Endometrial microvascular endothelial cells (primary cell): ENCODE results near the gene ANKRD9. TPM values are rescaled to one million over a fixed set of nuclear protein-coding genes. Genes with fewer than 3 reads are reported as not detected.

Experiments
- in situ Hi-C: cut with HindIII; loops from 2 replicates; pipeline ENCODE4 v1.10.0; 2017; ENCODE audit warnings: low sequenced_read_pairs, low pct_unique_long_range_greater_than_20kb; ENCODE audit errors: inconsistent ontology term
- total RNA-seq: library from RNA; depleted of rRNA; stranded (reverse); fragments of >200 nt; gene quantifications from one replicate; pipeline ENCODE4 v1.2.3, GENCODE V29; 2015; ENCODE audit errors: inconsistent ontology term

Gene ANKRD9
- total RNA-seq, 1 donor from 2014 or later = 16.4 TPM

DNA sequence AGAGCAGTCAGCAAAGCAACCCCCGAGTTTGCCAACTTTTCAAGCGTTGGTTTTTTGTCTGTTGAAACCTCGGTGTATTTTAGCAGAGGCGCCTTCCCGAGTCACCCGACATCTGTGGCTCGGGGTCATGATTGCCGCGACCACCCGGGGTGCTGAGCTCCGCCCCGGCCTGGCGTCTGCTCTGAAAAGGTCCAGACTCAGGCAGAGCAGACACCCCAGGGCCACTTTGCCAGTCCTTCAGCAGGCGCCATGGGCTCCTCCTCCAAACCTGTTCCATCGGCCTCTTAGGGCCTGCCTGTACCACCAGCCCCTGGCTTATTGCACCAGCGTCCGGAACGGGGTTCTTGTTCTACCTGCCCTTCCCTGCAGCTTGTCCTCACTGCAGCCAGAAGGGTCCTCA, 19.1 kb downstream of the ANKRD9 start:
- in situ Hi-C loops = no loop called here

- in situ Hi-C loops = no loop called here
These were observed 22.4 kb downstream of the ANKRD9 start for GRCh38 chr14:102487204-102487577.

DNA sequence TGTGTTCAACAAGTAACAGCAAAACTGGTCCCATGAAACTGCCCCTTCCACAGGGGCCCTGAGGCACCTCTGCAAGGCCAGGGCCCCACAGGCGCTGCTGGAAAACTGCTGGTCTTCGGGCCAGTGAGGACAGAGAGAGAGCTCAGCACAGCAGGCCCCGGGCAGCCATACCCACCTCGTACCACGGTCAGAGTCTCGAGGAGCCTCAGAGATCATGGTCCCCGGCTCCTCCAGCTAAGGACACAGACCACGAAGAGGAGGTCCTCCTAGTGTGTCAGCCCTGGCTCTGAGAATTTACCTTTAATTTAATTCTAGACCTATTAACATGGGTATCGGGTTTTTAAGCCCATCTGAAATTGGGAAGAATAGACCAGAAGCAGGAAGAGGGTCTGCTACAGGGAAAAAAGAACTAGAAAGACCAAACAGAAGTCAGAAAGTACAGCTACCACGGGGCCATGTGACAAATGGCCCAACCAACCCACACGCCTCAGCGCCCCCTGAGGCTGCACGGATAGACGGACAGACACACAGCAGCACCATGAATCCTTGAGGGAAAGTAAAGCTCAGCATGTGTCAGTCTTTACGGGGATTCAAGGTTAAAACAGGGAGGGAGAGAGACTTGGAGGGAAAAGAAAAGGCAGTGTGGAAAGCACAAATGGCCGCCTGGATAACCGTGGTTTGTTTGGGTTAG, 22.9 kb downstream of the ANKRD9 start:
- in situ Hi-C loops = no loop called here

- in situ Hi-C loops = no loop called here
These were observed 23.7 kb downstream of the ANKRD9 start for GRCh38 chr14:102485693-102486512.

DNA sequence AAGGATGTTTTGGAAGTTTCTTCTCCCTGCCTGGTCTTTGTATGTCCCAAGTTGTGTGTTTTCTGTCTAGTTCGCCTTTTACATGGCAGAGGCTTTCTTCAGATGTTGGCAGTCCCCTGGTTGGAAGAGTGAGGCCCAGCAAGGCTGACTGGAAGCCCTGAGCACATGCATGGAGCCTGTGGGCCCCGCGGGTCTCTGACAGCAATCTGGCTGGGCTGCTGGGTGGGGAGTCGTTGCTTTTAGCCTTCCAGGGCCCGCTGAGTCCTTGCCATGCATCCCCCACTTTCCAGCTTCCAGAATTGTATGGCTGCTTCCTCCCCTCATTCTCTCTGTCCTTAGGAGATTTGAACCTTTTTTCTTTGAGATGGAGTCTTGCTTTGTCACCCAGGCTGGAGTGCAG, 25.3 kb downstream of the ANKRD9 start:
- in situ Hi-C loops = no loop called here

GRCh38 chr14:102481791-102482238, 27.8 kb downstream of the ANKRD9 start:
- in situ Hi-C loops = no loop called here

DNA sequence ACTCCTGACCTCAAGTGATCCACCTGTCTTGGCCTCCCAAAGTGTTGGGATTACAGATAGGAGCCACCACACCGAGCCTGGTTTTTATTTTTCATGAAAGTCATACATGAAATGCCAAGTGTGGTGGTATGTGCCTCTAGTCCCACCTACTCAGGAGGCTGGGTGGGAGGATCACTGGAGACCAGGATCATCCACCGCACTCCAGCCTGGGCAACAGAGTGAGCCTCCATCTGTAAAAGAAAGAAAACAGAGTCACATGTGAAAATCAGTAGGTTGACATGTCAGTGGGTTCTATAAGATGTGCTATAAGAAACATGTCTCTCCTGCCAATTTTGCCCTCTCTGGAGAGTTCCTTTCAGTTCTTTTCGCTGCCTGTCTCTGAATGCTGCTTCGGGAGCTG, 28.2 kb downstream of the ANKRD9 start:
- in situ Hi-C loops = no loop called here

DNA sequence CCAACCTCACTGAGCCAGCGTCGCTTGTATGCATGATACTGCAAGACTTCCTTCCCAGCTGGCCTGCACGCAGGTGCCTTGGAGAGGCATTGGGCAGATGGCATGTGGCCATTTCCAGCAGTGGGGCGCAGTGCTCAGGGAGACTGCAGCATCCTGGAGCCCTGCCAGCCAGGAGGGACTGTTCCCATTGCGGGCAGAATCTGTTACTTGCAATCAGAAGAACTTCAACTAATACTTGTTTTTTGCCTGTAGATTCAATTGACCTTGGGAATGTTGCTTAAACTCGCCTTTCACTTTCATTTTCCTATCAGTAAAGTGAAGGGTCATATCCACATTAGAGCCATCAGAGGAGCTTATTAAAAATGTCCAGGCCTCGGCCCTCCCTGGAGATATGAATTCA, 29.8 kb downstream of the ANKRD9 start:
- in situ Hi-C loops = no loop called here

GRCh38 chr14:102479107-102479506, 30.5 kb downstream of the ANKRD9 start:
- in situ Hi-C loops = no loop called here

DNA sequence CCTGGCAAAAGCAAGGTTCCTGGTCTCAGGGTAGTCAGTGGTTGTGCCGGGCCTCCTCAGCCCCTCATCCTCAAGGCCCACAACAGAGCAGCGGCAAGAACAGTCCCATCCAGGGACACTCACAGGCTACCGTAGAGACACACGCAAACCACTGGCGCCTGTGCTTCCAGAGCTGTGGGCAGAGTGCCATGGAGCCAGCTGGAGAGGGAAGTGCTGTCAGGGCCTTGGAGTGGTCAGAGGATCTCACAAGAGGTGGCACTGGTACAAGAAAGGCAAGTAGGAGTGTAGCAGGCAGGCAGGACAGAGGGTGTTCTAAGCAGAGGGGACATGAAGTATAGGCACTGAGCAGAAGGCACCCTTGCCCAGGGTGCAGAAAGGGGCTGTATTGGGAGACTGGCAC, 34.6 kb downstream of the ANKRD9 start:
- in situ Hi-C loops = no loop called here

GRCh38 chr14:102473559-102473958, 36.0 kb downstream of the ANKRD9 start:
- in situ Hi-C loops = no loop called here

- in situ Hi-C loops = no loop called here
These were observed 36.8 kb downstream of the ANKRD9 start for GRCh38 chr14:102472791-102473150.

DNA sequence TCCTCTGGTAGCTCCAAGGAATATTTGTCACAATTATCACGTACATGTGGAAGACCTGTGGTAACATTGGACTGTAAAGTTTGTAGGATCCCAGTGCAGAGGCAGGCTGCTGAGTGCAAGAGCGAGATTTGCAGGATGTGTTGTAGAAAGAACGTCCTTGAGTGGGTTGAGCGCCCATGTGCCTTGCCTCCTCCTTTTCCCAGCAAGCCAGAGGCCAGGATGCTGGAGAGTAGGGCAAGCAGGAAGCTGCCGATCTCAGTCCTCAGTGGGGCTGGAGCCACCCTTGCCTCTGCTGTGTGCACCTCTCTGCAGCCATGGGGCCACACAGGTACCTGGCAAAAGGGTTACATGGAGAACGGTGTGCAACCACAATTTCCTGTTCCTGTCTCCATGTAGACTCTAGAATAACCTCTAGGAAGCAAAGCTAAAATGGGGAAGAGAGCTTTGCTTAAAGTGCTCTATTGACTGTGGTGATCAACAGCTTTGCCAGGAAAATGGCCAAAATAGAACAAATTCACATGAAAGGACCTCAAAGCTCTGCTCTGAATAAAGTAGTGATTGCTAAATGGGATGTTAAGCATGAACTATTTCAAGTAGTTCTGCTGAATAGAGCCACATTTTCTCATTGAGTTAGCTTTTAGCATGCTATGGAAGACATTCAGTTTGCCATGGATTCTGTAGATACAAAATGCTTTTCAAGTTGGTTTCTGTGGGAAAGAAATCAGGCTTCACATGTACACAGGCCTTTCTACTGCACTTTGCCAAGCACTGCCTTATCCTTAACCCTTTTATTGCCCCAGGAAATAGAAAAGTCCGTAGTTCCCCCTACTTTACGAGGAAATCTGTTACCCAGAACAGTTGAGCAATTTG, 37.4 kb downstream of the ANKRD9 start:
- in situ Hi-C loops = no loop called here

GRCh38 chr14:102469261-102469660, 40.3 kb downstream of the ANKRD9 start:
- in situ Hi-C loops = no loop called here

GRCh38 chr14:102464846-102465341, 44.7 kb downstream of the ANKRD9 start:
- in situ Hi-C loops = no loop called here

- in situ Hi-C loops = no loop called here
These were observed 45.6 kb downstream of the ANKRD9 start for GRCh38 chr14:102464006-102464405.

GRCh38 chr14:102462391-102462790, 47.2 kb downstream of the ANKRD9 start:
- in situ Hi-C loops = no loop called here

DNA sequence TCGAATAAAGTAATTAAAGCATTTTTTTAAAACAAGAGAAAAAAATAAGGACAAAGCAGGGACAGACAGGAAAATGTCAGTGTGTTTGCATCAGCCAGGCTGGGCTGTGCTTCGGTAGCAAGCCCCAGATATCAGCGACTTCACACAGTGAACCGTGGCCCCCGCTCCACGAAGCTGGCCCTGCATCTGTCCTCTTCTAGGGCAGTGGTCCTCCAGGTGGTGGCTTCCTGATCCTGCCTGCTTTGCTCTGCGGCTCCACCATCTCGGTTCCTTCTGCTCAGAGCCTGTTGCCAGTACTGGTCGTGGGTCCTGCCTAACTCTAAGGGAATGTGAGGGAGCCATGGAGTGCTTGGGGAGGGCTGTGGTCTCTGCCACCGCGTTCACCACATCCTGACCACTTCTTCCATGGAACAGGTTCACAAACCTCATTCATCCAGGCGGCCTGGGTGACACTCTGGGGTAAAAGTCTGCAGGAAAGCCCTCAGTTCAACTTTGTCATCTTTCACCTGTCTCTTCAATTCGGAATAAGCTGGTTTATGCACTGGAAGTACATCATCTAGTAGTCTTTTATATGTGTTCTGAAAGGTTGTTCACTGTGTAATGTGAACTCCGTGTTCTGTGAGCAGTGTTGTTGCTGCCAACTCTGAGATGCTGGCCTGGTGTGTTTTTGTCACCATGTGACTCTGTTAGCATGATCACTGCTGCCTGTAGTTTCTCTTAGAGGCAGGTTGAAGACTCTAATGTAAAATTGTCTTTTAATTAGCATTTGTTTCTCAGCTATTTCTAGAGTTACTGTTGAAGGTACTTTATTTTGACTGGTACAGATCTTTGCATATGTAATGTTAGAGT, 47.9 kb downstream of the ANKRD9 start:
- in situ Hi-C loops = no loop called here

DNA sequence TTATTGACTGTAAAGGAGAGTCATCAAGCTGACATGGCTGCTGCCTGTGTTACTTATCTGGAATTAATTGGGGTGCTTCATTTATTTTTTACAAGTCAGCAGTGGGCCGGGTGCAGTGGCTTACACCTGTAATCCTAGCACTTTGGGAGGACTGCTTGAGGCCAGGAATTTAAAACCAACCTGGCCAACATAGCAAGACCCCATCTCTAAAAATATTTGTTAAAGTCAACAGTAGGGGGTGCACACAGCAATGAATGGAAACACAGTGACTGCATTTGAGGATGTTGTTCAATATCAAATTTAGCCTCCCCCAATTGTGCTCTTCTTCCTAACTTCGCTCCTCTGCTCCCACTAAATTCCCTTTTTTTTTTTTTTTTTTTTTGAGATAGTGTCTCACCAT, 52.1 kb downstream of the ANKRD9 start:
- in situ Hi-C loops = no loop called here
